ENCODE measurements around the gene YEATS2. TPM values are rescaled to one million over a fixed set of nuclear protein-coding genes. Genes with fewer than 3 reads are reported as not detected.
"Not testable (repeated sequence)": the region's sequence is repeated elsewhere in the genome, so short reads cannot be mapped to it uniquely, and the experiment has no call there.

The YEATS2 gene
- polyA plus RNA-seq, 1 donor from 2014 or later, result 46.2 TPM

- no peak for TF ChIP-seq POLR2AphosphoS5 (IDR thresholded peaks at IDR 0.05)
- no peak for TF ChIP-seq CTCF (IDR thresholded peaks at IDR 0.05; ENCODE audit: poor library complexity, severe bottlenecking)
- no peak overlapping the region for H3K27ac ChIP-seq (ENCODE audit: low read length)
- no peak overlapping the region for H2AFZ ChIP-seq (ENCODE audit: low read depth, low read length)
- no peaks in the 10 kb centered on the region for H3F3A ChIP-seq (ENCODE audit: insufficient read depth, low read length, poor library complexity, severe bottlenecking)
- peaks cover 4% of the 10 kb centered on the region for H3K79me2 ChIP-seq (replicated peaks; ENCODE audit: insufficient read depth, low read length)
- no peaks in the 10 kb centered on the region for H3K27me3 ChIP-seq (ENCODE audit: insufficient read depth, low read depth, low read length)
- no peaks in the 10 kb centered on the region for H4K20me1 ChIP-seq (ENCODE audit: insufficient read depth)
- peaks cover 17% of the 10 kb centered on the region for H3K36me3 ChIP-seq (ENCODE audit: insufficient read depth, low read length)
- no peak overlapping the region for H3K4me2 ChIP-seq (ENCODE audit: low read length)
- no peak overlapping the region for H3K9ac ChIP-seq (ENCODE audit: low read length)
- H3K4me3 ChIP-seq (ENCODE audit: low read length), result no peak overlapping the region
- no peaks in the 10 kb centered on the region for H3K9me3 ChIP-seq (ENCODE audit: low read length)
- H3K9me2 ChIP-seq (ENCODE audit: insufficient read depth, low read length), result no peaks in the 10 kb centered on the region
These were observed 85.1 kb downstream of the YEATS2 start for GRCh38 chr3:183782576-183783276.

GRCh38 chr3:183784503-183784902, 86.9 kb downstream of the YEATS2 start:
- H3K9ac ChIP-seq (ENCODE audit: low read length); H3K4me3 ChIP-seq (ENCODE audit: low read length); H3K27ac ChIP-seq (ENCODE audit: low read length); H4K20me1 ChIP-seq (ENCODE audit: insufficient read depth); H3K4me2 ChIP-seq (ENCODE audit: low read length); H3K79me2 ChIP-seq (replicated peaks; ENCODE audit: insufficient read depth, low read length); H3K9me3 ChIP-seq (ENCODE audit: low read length); H3K27me3 ChIP-seq (ENCODE audit: insufficient read depth, low read depth, low read length); H3F3A ChIP-seq (ENCODE audit: insufficient read depth, low read length, poor library complexity, severe bottlenecking); H2AFZ ChIP-seq (ENCODE audit: low read depth, low read length); H3K9me2 ChIP-seq (ENCODE audit: insufficient read depth, low read length): not testable (repeated sequence)
- H3K36me3 ChIP-seq (ENCODE audit: insufficient read depth, low read length), result peaks cover 17% of the 10 kb centered on the region

- TF ChIP-seq CTCF (IDR thresholded peaks at IDR 0.05; ENCODE audit: poor library complexity, severe bottlenecking) (no peak), RAD21 (conservative IDR thresholded peaks at IDR 0.05) (no peak), EZH2 (IDR thresholded peaks at IDR 0.05; ENCODE audit: borderline replicate concordance, insufficient read depth, low read length, poor library complexity, severe bottlenecking) (no peak), REST (IDR thresholded peaks at IDR 0.05; ENCODE audit: borderline replicate concordance) (no peak), SMC3 (conservative IDR thresholded peaks at IDR 0.05; ENCODE audit: poor library complexity) (no peak), POLR2AphosphoS5 (IDR thresholded peaks at IDR 0.05) (no peak), TAF1 (IDR thresholded peaks at IDR 0.05; ENCODE audit: low read depth) (no peak), MXI1 (conservative IDR thresholded peaks at IDR 0.05; ENCODE audit: poor library complexity, severe bottlenecking) (no peak), EP300 (conservative IDR thresholded peaks at IDR 0.05; ENCODE audit: poor library complexity, severe bottlenecking) (no peak)
- Histone ChIP-seq H3K36me3 (ENCODE audit: insufficient read depth, low read length) (peaks cover 18% of the 10 kb centered on the region), H3K4me3 (ENCODE audit: low read length) (no peak overlapping the region), H2AFZ (ENCODE audit: low read depth, low read length) (no peak overlapping the region), H3K4me2 (ENCODE audit: low read length) (no peak overlapping the region), H3K9me3 (ENCODE audit: low read length) (no peaks in the 10 kb centered on the region), H3K27ac (ENCODE audit: low read length) (no peak overlapping the region), H3K79me2 (replicated peaks; ENCODE audit: insufficient read depth, low read length) (no peaks in the 10 kb centered on the region), H4K20me1 (ENCODE audit: insufficient read depth) (no peaks in the 10 kb centered on the region), H3K27me3 (ENCODE audit: insufficient read depth, low read depth, low read length) (no peaks in the 10 kb centered on the region), H3F3A (ENCODE audit: insufficient read depth, low read length, poor library complexity, severe bottlenecking) (no peaks in the 10 kb centered on the region), H3K9me2 (ENCODE audit: insufficient read depth, low read length) (no peaks in the 10 kb centered on the region), H3K9ac (ENCODE audit: low read length) (no peak overlapping the region)
These were observed 92.2 kb downstream of the YEATS2 start for GRCh38 chr3:183789826-183790225.
